Glomerular visceral epithelial cell (primary cell): ENCODE results near the gene ZNF275.
"Not testable (repeated sequence)": the region's sequence is repeated elsewhere in the genome, so short reads cannot be mapped to it uniquely, and the experiment has no call there.

Experiments
- DNase-seq: peaks from one replicate; pipeline ENCODE4 v3.0.0-alpha.2; 2016; ENCODE audit errors: extremely low spot score

The ZNF275 gene

GRCh38 chrX:153387987-153388721 lies 54.2 kb downstream of the ZNF275 start:
- DNase-seq = no peak

DNA sequence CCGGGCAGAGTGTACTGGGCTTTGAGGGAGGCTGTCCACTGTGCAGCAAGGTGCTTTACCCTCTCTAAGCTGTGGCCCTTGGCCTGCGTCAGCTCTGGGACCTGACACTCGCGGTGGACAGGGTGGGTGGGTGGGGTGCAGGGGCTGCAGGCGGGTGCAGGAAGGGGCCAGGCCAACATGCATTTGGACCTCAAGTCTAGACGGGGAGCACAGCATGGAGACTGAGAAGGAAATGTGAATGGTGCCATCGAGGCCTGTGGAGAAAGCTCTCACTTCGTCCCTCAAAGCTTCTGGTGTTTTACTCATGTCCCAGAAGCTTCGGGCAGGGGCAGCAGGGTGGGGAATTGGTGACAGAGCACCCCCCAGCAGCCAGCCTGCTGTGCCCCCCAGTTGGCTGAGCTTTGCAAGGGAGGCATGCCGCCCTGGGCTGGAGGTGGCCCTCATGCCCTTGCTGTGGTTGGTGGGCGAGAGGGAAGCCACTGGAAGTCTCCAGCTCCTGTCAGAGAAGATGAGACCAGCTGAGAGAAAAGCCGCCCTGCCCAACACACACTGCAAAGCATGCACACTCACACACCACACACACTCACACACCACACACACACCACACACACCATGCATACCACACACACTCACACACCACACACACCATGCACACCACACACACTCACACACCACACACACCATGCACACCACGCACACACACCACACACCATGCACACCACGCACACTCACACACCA lies 54.9 kb downstream of the ZNF275 start:
- no peak for DNase-seq

GRCh38 chrX:153389460-153389768 lies 55.5 kb downstream of the ZNF275 start:
- not testable (repeated sequence) for DNase-seq

DNA sequence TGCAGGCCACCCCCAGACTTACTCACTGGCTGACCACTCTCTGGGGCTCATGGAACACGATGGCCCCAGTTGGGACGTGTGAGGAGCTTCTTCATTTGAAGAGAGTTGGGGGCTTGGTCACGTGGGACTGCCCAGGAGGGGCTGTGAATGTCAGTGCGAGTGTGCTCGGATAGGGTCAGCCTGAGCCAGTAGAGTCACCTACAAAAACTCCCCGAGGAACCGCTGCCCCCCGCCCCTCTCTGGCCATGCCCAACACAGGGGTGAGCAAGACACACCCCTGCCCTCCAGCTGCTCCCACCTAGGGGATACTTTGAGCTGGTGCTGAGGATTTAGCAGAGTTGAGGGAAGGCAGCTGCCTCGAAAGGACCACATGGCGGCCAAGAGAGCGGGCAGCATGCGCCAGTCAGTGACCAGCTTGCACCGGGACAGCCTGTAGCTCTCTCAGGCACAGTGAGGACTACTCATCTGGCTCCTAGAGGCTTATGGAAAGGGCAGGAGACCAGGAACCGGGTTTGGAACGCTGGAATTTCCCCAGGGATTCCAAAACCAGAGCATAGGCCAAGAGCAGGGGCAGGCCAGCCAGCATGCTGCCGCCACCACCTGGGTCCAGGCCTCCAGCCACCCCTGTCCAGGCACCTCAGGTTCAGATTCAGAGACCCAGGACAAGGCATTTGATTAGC lies 58.8 kb downstream of the ZNF275 start:
- DNase-seq = no peak

DNA sequence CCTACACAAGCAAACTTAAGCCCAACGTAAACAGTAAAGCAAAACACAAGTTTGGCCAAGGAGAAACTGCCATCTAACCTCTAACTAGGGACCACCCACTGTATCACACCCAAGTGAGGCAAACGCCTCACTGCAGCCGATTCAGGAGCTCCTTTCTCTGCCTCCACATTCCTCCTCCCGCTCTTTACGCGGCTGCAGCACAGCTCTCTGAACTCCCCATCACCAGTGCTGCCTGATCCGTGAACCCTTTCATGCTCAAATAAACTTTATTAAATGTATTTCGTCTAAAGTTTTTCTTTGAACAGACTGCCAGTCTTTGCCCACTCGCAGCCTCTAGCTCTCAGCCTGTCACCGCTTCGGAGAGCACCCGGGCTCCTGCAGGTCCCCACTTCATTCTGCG lies 60.7 kb downstream of the ZNF275 start:
- DNase-seq = no peak

DNA sequence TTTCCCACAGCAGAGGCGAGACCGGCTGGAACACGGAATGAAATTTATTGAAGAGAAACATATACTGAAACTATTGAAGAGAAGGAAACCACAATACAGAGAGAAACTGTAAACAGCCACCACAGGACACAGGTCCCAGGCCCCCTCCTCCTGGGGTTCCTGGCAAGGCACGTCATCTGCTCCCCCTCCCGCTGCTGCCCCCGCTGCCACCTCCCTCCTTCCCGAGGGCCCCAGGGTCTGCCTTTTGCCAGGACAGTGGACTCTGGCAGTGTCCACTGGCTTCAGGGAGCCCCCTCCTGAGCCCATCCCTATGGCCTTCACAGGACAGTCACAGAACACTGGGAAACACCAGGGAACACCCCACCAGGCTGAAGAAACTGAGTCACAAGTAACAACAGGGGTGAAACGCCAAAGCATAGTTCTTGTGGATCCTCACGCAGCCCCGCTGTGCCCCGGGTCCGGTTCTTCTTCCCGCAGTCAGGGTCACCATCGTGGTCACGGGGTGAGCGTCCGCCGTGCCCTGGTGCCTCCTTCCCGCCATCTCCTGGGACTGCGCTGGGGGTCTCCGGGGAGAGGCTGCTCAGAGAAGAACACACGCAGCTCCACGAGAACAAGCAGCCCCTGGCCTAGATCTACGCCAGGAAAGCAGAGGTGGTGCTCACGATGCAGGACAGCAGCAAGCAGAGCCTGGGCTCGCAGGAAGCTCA lies 61.8 kb downstream of the ZNF275 start:
- no peak for DNase-seq

DNA sequence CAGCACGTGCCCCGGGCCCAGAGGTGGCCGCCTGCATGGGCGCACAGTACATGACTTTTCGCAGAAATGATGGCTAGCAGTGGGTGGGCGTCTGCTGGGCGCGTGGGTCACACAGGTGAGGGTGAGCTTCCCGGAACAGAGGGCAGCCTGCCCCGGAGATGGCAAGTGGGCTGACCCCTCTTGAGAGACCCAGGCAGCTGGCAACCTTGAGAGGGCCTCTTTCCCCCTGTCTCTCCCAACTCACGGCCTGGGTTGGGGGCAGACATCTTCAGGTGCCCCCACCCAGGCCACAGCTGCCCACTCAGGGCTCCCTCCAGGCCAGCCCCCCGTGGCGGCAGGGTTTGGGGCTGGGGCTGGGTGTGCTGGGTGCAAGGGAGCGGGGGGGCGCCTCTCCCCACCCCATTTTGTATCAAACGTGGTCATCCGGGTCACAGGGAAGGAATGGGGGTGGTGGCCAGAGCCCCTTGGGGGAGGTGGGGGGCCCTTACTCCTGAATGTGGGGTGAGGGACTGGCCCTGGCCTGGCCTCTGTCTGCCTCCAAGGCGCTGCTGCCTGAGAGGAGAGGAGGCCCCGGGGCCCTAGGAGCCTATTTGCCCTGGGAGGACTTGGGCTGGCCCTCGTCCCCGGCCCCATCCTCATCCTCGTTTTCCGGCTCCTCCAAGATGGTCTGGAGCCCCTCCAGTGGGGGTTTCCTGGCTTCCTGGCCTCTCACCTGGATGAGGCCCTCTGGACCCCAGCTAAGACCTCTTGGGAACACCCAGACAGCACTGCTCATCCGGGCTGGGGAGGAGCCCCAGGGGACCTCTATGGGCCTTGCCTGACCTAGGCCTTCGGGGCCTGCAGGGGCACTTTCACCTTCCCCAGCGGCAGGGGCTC lies 62.6 kb downstream of the ZNF275 start:
- no peak for DNase-seq

DNA sequence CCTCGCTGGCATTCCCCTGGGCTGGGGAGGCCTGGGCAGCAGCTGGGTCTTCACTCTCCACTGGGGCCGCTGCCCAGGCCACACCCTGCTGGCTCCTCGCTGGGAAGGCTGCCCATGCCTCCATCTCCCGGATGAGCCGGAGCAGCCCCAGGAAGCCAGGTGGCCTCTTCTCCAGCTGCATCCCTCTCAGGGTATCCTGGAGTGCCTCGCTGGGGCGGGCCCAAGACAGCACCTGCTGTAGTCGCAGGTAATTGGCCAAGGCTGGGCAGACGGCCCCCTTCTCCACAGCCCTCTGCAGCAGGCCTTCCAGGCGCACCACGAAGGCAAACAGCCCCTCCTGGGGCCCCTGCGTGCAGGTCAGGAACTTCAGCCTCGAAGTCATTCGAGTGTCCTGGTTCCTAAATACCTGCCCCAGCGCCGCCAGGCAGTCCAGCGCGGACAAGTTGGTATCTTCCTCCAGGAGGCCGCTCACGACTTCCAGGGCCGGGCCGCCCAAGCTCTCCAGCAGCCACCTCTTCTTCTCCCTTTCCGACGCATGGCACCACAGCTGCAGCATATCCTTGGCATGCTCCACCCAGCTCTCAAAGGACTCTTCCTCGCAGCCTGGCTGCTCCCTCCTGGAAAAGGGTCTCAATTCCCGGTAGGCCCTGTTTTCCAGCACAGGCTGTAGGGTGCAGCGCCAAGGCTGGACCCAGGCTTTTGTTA lies 63.5 kb downstream of the ZNF275 start:
- no peak for DNase-seq

GRCh38 chrX:153398275-153398960 lies 64.5 kb downstream of the ZNF275 start:
- no peak for DNase-seq

DNA sequence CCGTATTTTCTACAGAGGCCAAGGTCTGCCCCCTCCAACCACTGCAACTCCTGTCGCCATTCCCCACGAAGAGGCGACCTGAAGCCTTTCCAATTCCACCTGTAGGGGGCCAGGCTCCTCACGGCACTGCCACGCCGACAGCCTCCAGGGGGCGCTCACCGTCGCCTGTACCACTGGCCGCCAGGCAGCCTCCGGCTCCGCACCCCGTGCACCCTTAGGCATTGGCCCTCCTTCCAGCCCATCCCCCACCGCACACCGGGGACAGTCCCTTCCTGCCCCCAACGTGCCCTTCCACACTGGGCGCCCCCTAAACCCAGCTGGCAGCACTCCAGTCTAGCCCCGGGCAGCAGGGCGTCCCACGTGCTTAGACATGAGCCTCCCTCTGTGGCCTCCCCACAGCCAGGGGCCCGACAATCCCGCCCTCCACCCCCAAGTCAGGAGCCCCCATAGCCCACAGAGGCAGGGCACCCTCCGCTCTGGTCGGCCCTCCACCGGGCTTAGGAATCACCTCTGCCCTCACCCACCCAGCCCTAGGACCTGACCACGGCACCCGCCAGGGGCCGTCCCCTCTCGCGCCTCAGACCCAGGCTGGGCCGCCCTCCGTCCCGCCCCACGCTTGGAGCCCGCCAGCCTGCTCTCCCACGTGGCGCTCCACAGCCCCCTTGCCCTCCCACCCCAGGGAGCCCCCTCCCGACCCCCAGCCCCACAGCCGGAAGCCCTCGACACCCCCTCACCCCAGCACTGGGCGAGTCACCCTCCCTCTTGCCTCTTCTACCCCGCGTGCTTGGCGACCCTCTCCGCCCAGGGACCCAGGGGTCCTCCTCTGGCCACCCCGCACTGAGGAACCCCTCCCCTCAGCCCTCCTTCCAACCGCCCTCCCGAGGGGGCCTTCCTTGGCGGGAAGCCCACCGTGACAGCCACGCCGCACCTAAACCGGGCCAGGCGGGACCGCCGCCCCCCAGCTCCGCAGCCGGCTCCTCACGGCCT lies 66.5 kb downstream of the ZNF275 start:
- no peak for DNase-seq

GRCh38 chrX:153401133-153401764 lies 67.3 kb downstream of the ZNF275 start, which contains the start of gene PNMA6E:
Gene PNMA6E (minus strand): TSS chrX:153401350. CDS start chrX:153398849, 2,501 bp downstream.
- no peak for DNase-seq
